Stimulated activated CD4-positive, alpha-beta T cell treated with anti-CD3 and anti-CD28 coated beads, Interleukin-15, amount 100 ng/mL, for 24 hours (primary cell): Measurements from ENCODE around the gene LTBP1.
"Not testable (repeated sequence)": the region's sequence is repeated elsewhere in the genome, so short reads cannot be mapped to it uniquely, and the experiment has no call there.

Source experiments
- DNase-seq: peaks from one replicate; pipeline ENCODE4 v3.0.0-alpha.2; 2020

LTBP1 gene

DNA sequence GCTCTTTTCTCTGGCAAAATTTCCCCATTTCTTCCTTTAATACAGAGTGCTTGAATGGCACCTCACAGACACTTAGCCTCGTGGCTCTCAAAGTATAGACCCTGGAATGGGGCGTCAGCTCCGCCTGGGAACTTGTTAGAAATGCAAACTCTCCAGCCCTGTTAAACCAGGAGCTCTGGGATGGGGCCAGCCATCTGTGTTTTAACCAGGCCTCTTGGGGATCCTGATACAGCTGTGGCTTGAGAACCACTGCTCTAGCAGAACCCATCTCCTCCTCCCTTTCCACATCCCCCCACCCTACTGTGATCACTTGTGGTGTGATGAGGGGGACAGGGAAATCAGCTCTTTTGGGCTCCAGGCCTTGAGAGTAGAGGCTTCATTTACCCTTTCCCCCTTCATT, 15.9 kb downstream of the LTBP1 start:
- no peak for DNase-seq

DNA sequence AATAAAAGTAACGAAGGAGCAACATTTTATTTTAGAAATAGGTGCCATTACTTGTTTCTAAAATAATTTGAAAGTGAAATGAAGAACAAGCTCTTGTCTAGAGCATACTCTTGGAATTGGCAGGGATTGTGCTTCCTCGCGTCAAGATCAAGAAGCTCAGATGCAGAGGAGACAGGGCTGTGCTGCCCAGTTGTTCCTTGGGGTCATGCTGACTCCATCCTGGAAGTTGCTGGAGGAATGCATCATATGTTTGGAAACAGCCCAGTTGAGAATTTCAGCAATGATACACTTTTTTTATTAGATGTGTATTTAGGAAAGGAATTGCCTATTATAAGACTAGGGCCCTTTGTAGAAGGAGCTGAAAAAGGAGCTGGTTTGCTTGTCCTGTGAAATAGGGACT, 17.2 kb downstream of the LTBP1 start:
- no peak for DNase-seq

GRCh38 chr2:32965523-32966171, 18.9 kb downstream of the LTBP1 start:
- DNase-seq, result no peak

- DNase-seq, result no peak
Observed at GRCh38 chr2:32969444-32970162, 22.9 kb downstream of the LTBP1 start.

DNA sequence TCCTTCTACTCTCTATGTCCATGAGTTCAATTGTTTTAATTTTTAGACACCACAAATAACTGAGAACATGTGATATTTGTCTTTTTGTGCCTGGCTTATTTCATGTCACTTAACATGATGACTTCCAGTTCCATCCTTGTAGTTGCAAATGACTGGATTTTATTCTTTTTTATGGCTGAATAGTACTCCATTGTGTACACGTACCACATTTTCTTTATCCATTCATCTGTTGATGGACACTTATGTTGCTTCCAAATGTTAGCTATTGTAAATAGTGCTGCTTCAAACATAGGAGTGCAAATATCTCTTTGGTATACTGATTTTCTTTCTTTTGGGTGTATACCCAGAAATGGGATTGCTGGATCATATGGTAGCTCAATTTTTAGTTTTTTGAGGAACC, 27.0 kb downstream of the LTBP1 start:
- not testable (repeated sequence) for DNase-seq

DNA sequence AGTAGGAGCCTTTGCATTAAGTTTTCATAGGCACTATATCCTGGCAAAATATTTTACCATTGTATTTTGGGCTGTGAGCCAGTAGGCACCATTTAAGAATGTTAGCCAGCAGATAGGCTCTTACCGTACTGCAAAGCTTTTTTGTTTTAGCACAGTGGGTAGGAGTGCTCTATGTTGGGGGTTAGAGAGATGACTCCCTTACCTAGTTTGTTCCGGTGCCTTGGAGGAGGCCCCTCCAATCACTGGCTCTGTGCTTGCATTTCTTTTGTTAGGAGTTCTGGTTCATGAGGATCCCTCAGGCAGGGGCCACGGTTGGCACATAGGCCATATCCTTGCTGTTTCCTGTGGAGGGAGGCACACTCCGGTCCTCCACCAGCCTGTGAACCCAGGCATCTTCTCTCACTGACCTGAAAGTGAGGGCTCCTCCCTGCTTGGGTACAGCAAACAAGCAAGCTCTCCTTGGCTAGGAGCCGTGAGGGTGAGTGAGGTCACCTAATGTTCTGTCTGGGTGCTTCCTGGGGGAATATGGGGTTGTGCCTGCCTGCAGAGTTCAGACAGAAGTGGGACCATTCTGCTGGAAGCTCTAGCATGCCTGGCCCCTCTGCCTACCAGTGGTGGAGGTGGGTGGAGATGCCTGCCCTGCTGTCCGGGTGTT, 29.8 kb downstream of the LTBP1 start:
- no peak for DNase-seq

GRCh38 chr2:32977228-32977758, 30.5 kb downstream of the LTBP1 start:
- DNase-seq, result no peak

DNA sequence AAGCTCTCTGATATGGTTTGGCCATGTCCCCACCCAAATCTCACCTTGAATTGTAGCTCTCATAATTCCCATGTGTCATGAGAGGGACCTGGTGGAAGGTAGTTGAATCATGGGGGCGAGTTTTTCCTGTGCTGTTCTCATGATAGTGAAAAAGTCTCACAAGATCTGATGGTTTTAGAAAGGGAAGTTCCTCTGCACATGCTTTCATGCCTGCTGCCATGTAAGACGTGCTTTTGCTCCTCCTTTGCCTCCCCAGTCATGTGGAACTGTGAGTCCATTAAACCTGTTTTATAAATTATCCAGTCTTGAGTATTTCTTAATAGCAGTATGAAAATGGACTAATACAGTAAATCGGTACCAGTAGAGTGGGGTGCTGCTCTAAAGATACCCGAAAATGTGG, 34.9 kb downstream of the LTBP1 start:
- no peak for DNase-seq

DNA sequence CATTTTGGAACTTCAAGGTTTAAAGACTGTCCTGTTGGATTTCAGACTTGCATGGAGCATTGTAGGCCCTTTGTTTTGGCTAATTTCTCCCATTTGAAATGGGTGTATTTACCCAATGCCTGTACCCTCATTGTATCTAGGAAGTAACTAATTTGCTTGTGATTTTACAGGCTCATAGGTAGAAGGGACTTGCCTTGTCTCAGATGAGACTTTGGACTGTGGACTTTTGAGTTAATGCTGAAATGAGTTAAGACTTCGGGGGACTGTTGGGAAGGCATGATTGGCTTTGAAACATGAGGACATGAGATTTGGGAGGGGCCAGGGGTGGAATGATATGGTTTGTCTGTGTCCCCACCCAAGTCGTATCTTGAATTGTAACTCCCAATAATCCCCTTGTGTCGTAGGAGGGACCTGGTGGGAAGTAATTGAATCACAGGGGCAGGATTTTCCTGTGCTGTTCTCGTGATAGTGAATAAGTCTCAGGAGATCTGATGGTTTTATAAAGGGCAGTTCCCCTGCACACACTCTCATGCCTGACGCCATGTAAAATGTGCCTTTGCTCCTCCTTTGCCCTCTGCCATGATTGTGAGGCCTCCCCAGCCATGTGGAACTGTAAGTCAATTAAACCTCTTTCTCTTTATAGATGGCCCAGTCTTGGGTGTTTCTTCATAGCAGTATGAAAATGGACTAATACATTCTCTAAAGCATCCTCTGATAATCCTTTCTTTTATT, 36.6 kb downstream of the LTBP1 start:
- DNase-seq, result not testable (repeated sequence)

GRCh38 chr2:32986480-32986879, 39.7 kb downstream of the LTBP1 start:
- DNase-seq, result no peak

GRCh38 chr2:32988525-32988924, 41.8 kb downstream of the LTBP1 start:
- DNase-seq, result no peak

DNA sequence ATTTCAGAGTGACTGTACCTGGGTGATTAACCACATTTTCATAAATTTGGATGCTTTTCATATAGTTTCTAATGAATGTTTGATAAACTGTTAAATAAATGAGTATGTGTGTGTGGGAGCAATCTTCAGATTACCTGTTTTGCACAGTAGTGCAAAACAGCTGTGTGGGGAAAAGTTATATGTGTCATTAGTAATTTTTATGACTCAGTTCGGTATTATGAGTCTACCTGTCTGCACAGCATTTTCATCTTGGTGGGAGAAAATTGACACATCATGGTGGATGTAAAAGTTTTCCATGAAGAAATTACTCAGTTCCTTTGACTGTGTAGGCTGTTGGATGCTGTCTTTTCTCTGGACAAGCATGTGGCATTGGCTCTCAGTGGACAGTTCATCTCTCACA, 43.8 kb downstream of the LTBP1 start:
- no peak for DNase-seq

DNA sequence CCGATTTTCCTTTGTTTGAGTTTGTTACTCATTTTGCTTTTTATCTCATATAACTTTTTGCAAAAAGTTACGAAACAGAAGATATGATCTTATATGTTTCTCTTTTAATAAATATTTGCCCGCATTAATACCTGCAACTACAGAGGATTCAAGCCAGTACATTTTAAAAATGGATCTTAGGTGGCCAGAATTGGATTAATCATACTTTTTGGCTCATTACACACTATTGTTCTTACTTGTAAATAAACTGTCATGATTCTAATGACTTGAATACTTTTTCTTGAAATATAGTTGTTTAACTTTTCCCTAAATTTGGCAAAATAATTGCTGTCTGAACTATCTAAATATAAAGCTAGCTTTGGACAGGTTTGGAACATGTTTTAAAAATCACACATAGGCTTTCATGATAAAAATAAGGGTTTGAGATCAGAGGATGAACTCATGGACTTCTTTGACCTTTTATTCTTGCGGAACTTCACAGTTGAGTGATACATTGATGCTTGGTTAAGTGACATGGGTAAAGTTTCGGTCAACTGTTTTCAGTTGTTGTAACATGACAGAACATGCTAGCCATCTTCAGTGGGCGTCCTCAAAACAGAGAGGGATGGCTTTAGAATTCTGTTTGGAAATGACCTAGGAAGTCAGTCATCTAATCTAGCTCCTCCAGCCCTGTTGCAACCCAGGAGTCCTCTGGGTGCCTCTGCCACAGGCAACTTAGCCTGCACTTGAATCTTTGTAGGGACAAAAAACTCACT, 44.5 kb downstream of the LTBP1 start:
- no peak for DNase-seq

- DNase-seq, result no peak
Observed at GRCh38 chr2:32993005-32993539, 46.3 kb downstream of the LTBP1 start.

GRCh38 chr2:32997705-32998104, 51.0 kb downstream of the LTBP1 start:
- DNase-seq, result no peak

DNA sequence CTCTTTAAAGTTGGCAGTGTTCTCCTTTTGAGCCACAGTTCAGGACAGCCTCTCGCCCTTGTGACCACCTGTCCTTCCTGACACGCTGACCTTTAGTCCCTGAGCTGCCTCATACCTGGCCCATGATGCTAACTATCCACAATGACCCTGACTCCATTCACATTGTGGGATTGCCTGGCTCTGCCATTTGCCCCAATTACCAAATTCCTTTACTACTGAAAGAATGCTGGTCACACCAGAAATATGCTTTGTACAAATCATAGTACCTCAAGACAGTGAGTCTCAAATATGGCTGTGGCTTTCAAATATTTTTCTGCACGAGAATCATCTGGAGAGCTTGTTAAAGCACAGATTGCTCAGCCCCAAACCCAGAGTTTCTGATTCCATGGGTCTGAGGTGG, 54.2 kb downstream of the LTBP1 start:
- no peak for DNase-seq

- DNase-seq, result no peak
Observed at GRCh38 chr2:33001823-33002222, 55.1 kb downstream of the LTBP1 start.

DNA sequence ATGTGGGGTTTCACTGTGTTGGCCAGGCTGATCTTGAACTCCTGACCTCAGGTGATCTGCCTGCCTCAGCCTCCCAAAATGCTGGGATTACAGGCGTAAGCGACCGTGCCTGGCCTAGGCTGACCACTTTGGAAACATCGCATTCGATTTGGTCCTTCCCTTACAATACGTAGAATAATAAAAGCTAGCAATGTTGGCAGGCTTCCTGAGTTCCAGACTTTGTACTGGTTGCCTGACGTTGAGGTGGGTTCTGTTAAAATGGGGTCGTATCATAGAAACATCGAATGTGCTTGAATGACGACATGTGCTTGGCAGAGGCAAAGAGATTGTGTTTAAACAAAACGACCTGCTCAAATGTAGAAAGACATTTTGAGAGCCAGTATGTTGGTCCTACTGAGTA, 56.1 kb downstream of the LTBP1 start:
- no peak for DNase-seq

DNA sequence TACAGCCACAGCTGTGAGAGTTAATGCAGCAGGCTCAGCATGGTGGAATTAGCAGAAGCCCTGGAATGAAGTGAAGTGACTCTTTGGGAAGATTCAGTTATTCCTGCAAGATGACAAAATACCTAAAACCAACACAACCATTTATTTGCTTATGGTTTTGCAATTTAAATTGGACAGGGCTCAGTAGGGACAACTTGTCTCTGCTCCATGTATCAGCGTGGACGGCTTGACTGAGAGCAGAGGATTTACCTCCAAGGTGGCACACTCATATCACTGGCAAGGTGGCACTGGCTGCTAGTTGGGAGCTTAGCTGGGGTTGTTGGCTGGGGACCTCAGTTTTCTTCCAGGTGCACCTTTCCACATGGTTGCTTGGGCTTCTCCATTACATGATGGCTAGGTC, 58.3 kb downstream of the LTBP1 start:
- no peak for DNase-seq

DNA sequence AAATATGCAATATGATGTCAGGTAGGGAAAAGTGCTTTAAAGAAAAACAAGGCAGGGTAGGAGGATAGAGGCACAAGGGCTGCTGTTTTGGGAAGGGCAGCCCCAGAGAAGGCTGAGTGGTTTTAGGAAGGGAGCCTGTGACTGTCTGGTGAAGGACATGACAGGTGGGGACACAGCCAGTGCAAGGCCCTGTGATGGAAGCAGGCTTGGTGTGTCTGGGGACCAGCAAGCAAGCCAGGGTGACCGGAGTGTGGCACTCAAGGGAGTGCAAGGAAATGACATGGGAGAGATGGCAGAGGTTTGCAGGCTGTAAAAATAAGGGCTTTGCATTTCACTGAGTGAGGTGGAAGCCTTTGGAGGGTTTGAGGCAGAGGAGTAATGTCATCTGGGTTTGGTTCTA, 62.0 kb downstream of the LTBP1 start:
- no peak for DNase-seq

DNA sequence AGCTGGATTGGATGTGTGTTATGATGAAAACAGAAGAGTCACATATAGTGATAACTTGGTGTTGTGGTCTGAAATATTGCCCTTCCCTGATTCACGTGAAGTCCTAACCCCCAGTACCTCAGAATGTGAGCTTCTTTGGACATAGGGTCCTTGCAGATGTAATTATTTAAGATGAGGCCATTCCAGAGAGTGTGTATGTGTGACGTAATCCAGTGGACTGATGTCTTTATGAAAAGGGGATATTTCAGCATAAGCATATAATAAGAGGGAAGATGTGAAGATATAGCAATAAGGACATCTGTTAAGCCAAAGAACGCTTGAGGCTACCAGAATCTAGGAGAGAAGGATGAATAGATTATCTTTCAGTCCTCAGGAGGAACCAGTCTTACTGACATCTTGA, 62.5 kb downstream of the LTBP1 start:
- DNase-seq, result no peak

GRCh38 chr2:33011373-33011772, 64.6 kb downstream of the LTBP1 start:
- DNase-seq, result no peak
